HT1080 (cell line): ENCODE measurements around the gene PNPLA3. TPM values are rescaled to one million over a fixed set of nuclear protein-coding genes. Genes with fewer than 3 reads are reported as not detected.

ENCODE experiments used
- DNase-seq: peaks from one replicate; pipeline ENCODE4 v3.0.0-alpha.2; 2015; ENCODE audit warnings: low read depth
- total RNA-seq: library from RNA; depleted of rRNA; stranded (reverse); fragments of >200 nt; shearing (Covaris generic); gene quantifications from 2 replicates; pipeline ENCODE4 v1.2.3, GENCODE V29; 2014; rRNA removed

Gene PNPLA3
- total RNA-seq, 1 experiment from 2014 or later: 1.7 TPM

DNA sequence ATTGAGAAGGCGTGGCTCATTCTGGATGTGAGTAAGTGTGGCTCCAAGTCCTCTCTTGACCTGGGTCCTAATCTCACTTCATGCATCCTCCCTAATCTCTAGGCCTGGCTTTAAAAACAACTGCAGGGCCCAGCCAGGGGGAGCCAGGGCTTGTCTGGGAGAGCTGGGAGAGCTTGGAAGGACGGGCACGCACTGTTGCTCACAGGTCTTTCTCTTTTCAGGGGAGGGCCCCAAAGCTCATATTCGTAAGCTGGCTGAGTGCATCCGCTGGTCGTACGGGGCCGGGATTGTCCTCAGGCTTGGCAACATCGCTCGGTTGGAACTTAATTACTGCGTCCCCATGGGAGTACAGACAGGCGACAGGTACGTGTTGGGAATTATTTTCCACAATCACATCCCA is 66.4 kb downstream of the PNPLA3 start:
- no peak for DNase-seq

DNA sequence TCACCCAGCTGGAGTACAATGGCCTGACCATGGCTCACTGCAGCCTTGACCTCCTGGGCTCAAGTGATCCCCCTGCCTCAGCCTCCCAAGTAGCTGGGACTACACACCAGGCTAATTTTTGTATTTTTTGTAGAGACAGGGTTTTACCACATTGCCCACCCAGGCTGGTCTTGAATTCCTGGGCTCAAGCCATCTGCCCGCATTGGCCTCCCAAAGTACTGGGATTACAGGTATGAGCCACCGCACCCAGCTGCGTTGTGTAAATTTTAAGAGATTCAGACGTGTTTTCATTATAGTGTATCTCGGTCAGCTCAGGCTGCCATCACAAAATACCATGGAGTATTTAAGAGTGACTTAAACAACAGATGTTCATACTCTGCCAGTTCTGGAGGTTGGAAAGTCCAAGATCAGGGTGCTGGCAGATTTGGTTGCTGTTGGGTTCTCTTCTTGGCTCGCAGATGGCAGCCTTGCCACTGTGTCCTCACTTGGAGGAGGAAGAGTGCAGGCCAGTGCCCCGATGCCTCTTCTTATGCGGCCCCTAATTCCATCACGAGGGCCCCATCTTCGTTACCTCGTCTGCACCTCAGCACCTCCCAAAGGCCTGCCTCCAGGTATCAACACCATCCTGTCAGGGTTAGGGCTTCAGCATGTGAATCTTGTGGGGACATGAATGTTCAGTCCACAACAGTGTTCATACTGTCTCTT is 67.9 kb downstream of the PNPLA3 start:
- DNase-seq: no peak

DNA sequence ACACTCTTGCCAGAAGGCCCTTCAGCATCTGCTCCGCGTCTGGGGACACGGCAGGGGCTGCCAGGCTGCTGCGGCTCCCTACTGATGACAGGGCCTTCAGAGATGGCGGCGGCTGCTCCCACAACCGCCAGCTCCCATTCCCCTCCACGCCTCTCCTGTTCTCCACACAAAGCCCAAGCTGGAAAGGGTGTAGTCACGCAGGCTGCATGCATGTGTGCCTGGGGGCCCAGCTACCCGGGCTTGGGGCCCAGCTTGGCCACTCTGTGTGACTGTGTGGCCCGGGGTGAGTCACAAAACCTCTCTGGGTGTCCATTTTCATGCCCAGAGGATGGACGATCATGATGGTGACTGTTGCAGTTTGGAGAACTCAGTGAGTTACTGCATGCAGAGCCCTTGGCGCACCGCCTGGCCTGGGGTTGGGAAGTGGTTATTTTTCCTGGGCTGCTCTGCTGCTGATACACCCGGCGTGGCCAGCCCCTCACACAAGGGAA is 68.8 kb downstream of the PNPLA3 start:
- peak; percentile 35 for DNase-seq

DNA sequence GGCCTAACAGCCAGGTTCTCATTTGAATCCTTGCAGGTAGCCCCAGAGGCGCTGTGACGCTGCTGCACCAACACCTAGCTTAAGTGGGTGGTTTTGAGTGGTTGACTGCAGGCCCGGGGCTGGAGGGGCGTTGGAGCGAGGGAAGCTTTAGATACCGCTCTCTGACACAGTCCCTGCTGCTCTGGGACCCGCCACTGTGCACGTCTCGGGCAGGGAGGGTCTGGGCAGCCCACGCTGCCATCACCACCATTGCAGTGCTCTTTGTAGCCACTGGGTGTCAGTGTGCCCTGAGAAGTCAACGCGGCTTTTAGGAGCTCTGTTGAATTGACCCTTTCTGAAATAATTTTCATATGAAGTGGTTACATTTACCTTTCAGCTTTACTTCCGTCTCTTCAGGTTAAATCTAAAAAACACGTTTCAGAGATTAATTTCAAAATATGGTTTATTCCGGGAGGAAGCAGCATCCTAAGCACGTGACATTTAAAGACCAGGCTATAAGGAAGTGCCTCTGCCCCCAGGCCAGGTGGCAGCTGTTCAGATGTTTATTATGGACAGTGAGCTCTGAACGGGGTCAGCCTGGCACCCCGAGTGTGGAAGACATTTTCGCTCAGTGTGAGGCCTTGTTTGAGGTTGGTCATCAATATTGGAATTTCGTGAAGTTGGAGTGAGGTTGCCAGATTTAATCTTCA is 69.6 kb downstream of the PNPLA3 start:
- DNase-seq: peak; percentile 37

DNA sequence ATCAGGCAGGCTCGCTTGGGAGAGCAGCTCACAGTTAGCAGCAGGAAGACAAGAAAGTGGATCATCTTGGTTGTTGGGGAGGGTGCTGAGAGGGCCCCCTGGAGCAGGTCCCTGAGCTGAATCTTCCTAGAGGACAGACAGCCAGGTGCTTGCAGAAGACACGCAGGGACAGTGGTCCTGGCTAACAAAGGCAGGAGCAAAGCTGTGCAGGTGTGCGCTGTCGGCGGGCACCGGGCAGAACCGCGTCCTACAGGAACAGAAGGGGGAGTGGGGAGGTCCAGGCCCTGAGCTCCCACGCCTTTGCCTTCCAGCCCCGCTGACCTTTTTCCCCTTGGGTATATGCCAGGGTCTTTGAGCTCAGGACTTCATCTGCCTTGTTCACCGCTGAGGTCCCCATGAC is 70.4 kb downstream of the PNPLA3 start:
- DNase-seq: no peak

DNA sequence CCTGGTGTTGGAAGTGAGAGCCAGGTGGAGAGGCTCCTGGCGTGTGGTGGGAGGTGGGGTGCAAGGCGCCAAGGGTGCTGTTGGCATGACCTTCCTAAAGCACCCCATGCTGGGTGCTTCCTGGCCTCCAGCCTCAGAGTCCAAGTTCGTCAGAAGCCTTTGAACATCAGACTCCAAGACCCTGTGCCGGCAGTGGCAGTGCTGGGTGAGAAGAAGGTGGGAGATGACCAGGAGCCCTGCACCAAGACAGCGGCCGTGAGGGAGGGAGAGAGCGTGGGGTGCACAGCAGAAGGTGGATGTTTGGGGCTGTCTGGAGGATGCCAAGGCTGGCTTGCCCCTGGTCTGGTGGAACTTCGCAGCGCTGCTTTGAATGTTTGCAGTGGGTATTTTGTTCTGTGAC is 70.8 kb downstream of the PNPLA3 start:
- no peak for DNase-seq

DNA sequence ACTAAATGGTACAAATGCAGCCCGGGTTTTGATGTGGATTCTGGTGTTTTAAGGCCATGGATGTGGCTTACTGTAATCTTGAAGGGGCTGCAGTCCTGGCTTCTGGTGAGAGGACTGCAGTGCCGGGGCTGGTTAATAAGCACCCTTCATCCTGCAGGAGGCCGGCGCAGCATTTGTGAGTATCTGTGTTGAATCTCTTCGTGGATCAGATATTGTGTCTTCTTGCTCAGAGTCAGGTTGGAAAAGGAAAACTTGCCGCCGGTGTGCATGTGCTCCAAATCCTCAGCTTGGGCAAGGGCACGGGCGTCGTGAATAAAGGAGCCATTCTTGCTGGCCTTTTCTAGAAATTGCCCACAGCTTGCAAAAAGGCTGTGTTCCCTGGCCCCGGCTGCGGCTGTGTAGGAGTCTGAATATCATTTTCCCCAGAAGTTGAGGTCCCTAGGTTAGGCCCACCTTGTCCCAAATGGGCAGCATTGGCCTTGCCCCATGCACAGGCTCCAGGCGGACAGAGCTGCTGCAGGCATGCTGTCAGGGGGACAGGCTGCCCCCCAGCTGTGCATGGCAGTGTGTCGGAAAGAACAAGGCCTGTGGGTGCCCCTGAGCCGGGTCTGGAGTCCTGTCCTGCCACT is 71.6 kb downstream of the PNPLA3 start:
- no peak for DNase-seq

DNA sequence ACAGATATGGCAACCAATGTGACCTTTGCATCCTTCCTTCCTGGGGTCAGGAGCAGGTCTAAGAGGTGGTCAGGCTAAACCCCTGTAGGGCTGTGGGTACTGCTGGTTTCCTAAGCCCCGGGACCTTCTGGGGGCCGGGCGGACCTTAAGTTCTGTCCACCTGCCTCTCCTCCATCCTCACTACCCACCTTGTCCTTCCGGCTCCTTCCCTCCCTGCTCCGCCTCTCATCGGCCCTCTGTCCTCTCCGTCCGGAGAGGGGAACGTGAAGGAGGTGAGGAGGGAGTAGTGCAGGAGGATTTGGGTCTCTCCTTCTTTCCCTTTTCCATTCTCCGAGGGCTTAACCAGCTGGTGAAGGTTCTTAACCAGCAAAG is 72.2 kb downstream of the PNPLA3 start:
- DNase-seq: no peak

DNA sequence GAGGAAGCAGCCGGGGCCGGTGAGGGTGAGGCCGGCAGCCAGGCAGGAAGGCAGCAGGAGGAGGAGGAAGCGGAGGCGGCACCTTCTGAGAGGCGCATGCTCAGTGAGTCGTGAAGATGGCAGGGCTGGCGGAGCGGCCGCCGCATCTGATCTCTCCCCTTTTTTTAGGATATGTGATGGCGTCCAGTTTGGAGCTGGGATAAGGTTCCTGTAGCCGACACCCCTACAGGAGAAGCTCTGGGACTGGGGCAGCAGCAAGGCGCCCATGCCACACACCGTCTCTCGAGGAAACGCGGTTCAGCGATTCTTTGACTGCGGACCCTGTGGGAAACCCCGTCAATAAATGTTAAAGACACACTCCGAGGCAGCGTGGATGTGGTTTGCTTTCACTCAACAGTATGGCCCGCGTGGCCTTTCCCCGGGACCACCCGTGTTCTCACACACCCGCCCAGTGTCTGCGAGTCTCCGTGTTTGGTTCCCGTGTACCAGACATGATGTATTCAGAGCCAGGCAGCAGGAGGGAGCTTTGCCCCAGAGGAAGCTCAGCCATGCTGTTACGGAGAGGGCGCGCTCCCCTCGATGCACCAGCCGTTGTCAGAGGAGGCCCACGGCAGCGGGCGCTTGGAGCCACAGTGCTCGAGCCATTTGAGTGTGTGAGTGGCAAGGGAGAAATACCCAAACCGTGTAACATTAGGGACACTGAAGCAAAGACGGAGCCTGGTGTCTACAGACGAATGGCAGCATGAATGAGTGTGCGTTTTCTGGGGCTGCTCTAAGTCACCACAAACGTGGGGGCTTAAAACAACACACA is 72.8 kb downstream of the PNPLA3 start:
- DNase-seq: no peak

DNA sequence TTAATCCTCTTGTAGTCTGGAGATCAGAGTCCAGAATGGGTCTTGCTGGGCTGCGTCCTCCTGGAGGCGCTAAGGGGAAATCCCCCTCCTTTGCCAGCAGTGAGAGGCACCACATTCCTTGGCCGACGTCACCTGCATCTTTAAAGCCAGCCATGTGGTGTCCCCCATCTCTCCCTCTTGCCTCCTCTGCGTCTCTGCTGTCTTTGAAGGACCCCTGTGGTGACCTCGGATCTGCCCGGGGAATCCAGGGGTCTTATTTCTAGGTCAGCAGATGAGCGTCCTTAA is 73.3 kb downstream of the PNPLA3 start:
- DNase-seq: no peak

Other genes with a start within 250 kb of the PNPLA3 start
- not detected in 2 replicates for gene EFCAB6, start 111.5 kb upstream of the PNPLA3 start, total RNA-seq
- gene SULT4A1, start 61.3 kb upstream of the PNPLA3 start, total RNA-seq: 0.26 and 0.33 TPM in 2 replicates
- not detected in 2 replicates for gene PNPLA5, start 31.8 kb upstream of the PNPLA3 start, total RNA-seq
- gene SAMM50, start 31.6 kb downstream of the PNPLA3 start, total RNA-seq: 51.8 and 57.5 TPM in 2 replicates
- gene PARVB, start 100.5 kb downstream of the PNPLA3 start, total RNA-seq: 54.5 and 69.4 TPM in 2 replicates